Common myeloid progenitor, CD34-positive (primary cell): ENCODE measurements around the gene GLRA1.
A peak's percentile ranks its signal among the peaks of the same experiment; 100 is the strongest.

Source experiments
- CTCF ChIA-PET: fragments of 350-600 bp; sonication (Branson Sonifier 250); formaldehyde crosslinking; loops from one replicate; lab custom pipeline; 2021; ENCODE audit warnings: antibody characterized with exemption; lab: Charles Lee
- POLR2A ChIA-PET: fragments of 350-600 bp; sonication (Branson Sonifier 250); formaldehyde crosslinking; loops from one replicate; lab custom pipeline; 2021; ENCODE audit warnings: antibody characterized with exemption; lab: Charles Lee
- DNase-seq, 3 donors: peaks; one replicate each; pipeline versions ENCODE4 v3.0.0 to v3.0.0-alpha.2; 2013
- H3K27ac ChIP-seq, 2 experiments: 1 replicate in 1 of 2; 2 replicates in 1 of 2; pipeline ENCODE4 v1.7.0; 2013; ENCODE audit warnings: inconsistent platforms in 2 of 2, low read length in 2 of 2, mild to moderate bottlenecking in 2 of 2, low read depth in 1 of 2, moderate library complexity in 1 of 2; ENCODE audit not compliant: severe bottlenecking in 2 of 2, insufficient read depth in 1 of 2, poor library complexity in 1 of 2
- H3K27me3 ChIP-seq, 5 experiments: replicated peaks in 2 of 5; 1 replicate in 3 of 5; 2 replicates in 2 of 5; pipeline versions ENCODE4 v1.6.1 to v1.7.0; 2013; ENCODE audit warnings: low read length in 4 of 5, mild to moderate bottlenecking in 2 of 5, moderate library complexity in 2 of 5, inconsistent platforms in 1 of 5; ENCODE audit not compliant: insufficient read depth in 5 of 5, control insufficient read depth in 4 of 5
- H3K36me3 ChIP-seq, 4 experiments: 1 replicate in 2 of 4; 2 replicates in 2 of 4; pipeline versions ENCODE4 v1.6.1 to v1.7.0; 2013; ENCODE audit warnings: low read length in 3 of 4, control low read depth in 1 of 4, mild to moderate bottlenecking in 1 of 4; ENCODE audit not compliant: control insufficient read depth in 4 of 4, insufficient read depth in 4 of 4
- H3K4me1 ChIP-seq, 4 experiments: 1 replicate in 3 of 4; 2 replicates in 1 of 4; pipeline versions ENCODE4 v1.6.1 to v1.7.1; 2013; ENCODE audit warnings: low read length in 3 of 4, mild to moderate bottlenecking in 3 of 4, control low read depth in 1 of 4, inconsistent platforms in 1 of 4, moderate library complexity in 1 of 4; ENCODE audit not compliant: control insufficient read depth in 4 of 4, insufficient read depth in 4 of 4; ENCODE audit errors: control extremely low read depth in 1 of 4
- H3K4me3 ChIP-seq, 7 experiments: 1 replicate in 4 of 7; 2 replicates in 3 of 7; pipeline versions ENCODE4 v1.5.1 to v1.7.0; 2013; ENCODE audit warnings: mild to moderate bottlenecking in 7 of 7, low read length in 6 of 7, moderate library complexity in 6 of 7, inconsistent platforms in 2 of 7, low read depth in 2 of 7, control low read depth in 1 of 7; ENCODE audit not compliant: insufficient read depth in 4 of 7, control insufficient read depth in 1 of 7; ENCODE audit errors: extremely low read depth in 1 of 7
- H3K9me3 ChIP-seq, 5 experiments: 1 replicate in 4 of 5; 2 replicates in 1 of 5; pipeline versions ENCODE4 v1.6.1 to v1.7.1; 2013; ENCODE audit warnings: low read length in 4 of 5, mild to moderate bottlenecking in 2 of 5, inconsistent platforms in 1 of 5, low read depth in 1 of 5, moderate library complexity in 1 of 5; ENCODE audit not compliant: control insufficient read depth in 4 of 5, insufficient read depth in 2 of 5; ENCODE audit errors: control extremely low read depth in 1 of 5
- WGBS: methylation state at CpG from one replicate; pipeline ENCODE4 v1.1.5; 2013; ENCODE audit not compliant: insufficient coverage; 5-methylcytosine and 5-hydroxymethylcytosine counted together

The GLRA1 gene

GRCh38 chr5:151812757-151813309 lies 111.8 kb downstream of the GLRA1 start:
- ChIA-PET POLR2A (no interaction called here), CTCF (no interaction called here)
- DNase-seq = no peak
- H3K27ac ChIP-seq = no peak overlapping the region
- peaks cover 19 to 67% (median 47%) of the 10 kb centered on the region in 4 experiments for H3K36me3 ChIP-seq
- H3K4me1 ChIP-seq = no peaks in the 10 kb centered on the region
- H3K9me3 ChIP-seq = no peaks in the 10 kb centered on the region
- H3K27me3 ChIP-seq = no peaks in the 10 kb centered on the region
- 100% methylated on average over 1 of the region's 2 CpGs for WGBS
- no peak overlapping the region for H3K4me3 ChIP-seq

- Histone ChIP-seq H3K4me1 (no peaks in the 10 kb centered on the region), H3K4me3 (no peak overlapping the region), H3K9me3 (no peaks in the 10 kb centered on the region), H3K27me3 (no peaks in the 10 kb centered on the region), H3K27ac (no peak overlapping the region), H3K36me3 (peaks cover 26 to 75% (median 53%) of the 10 kb centered on the region in 4 experiments)
- no peak for DNase-seq
- ChIA-PET CTCF (interaction anchor here (0.6 to 1.1 kb wide), 2 partner anchors 8 to 517 kb away, joined by 3 to 4 read pairs; no protein-coding TSS in a partner anchor), POLR2A (no interaction called here)
- WGBS = 88% methylated on average over 3 of the region's 5 CpGs
These were observed 112.9 kb downstream of the GLRA1 start for GRCh38 chr5:151811593-151812321.

- no peak for DNase-seq
- H3K36me3 ChIP-seq = peaks cover 27 to 78% (median 53%) of the 10 kb centered on the region in 4 experiments
- H3K27me3 ChIP-seq = no peaks in the 10 kb centered on the region
- WGBS = 92% methylated on average over 1 of the region's 1 CpG
- H3K4me1 ChIP-seq = peaks cover 0 to under 1% (median 0%) of the 10 kb centered on the region in 4 experiments
- ChIA-PET POLR2A (no interaction called here), CTCF (interaction anchor here (1.1 kb wide), 1 partner anchor 9 kb away, joined by 3 read pairs; no protein-coding TSS in a partner anchor)
- no peaks in the 10 kb centered on the region for H3K9me3 ChIP-seq
- no peak overlapping the region for H3K27ac ChIP-seq
- H3K4me3 ChIP-seq = no peak overlapping the region
These were observed 113.8 kb downstream of the GLRA1 start for GRCh38 chr5:151810897-151811296.

GRCh38 chr5:151810449-151810848 lies 114.2 kb downstream of the GLRA1 start:
- no CpG with 5 or more reads among the region's 1 CpG for WGBS
- H3K4me3 ChIP-seq = no peak overlapping the region
- ChIA-PET CTCF (no interaction called here), POLR2A (no interaction called here)
- H3K4me1 ChIP-seq = peaks cover 0 to 2% (median 0%) of the 10 kb centered on the region in 4 experiments
- no peak for DNase-seq
- H3K27me3 ChIP-seq = no peaks in the 10 kb centered on the region
- no peaks in the 10 kb centered on the region for H3K9me3 ChIP-seq
- H3K36me3 ChIP-seq = peaks cover 29 to 80% (median 54%) of the 10 kb centered on the region in 4 experiments
- H3K27ac ChIP-seq = no peak overlapping the region

- H3K27me3 ChIP-seq = no peaks in the 10 kb centered on the region
- peaks cover 29 to 82% (median 59%) of the 10 kb centered on the region in 4 experiments for H3K36me3 ChIP-seq
- H3K4me3 ChIP-seq = no peak overlapping the region
- DNase-seq = no peak
- ChIA-PET POLR2A (no interaction called here), CTCF (no interaction called here)
- H3K27ac ChIP-seq = no peak overlapping the region
- no peaks in the 10 kb centered on the region for H3K9me3 ChIP-seq
- 97% methylated on average over 3 of the region's 4 CpGs for WGBS
- peaks cover 0 to 2% (median 0%) of the 10 kb centered on the region in 4 experiments for H3K4me1 ChIP-seq
These were observed 116.0 kb downstream of the GLRA1 start for GRCh38 chr5:151808451-151809169.

GRCh38 chr5:151805414-151806223 lies 119.0 kb downstream of the GLRA1 start:
- H3K27ac ChIP-seq = no peak overlapping the region
- H3K36me3 ChIP-seq = peaks cover 20 to 82% (median 54%) of the 10 kb centered on the region in 4 experiments
- DNase-seq = peak; percentile 26 to 38 (median 29)
- ChIA-PET CTCF (interaction anchor here (1.6 kb wide), 1 partner anchor 10 kb away, joined by 4 read pairs; no protein-coding TSS in a partner anchor), POLR2A (no interaction called here)
- 100% methylated on average over 2 of the region's 3 CpGs for WGBS
- no peaks in the 10 kb centered on the region for H3K9me3 ChIP-seq
- H3K4me1 ChIP-seq = peaks cover 0 to 2% (median 0%) of the 10 kb centered on the region in 4 experiments
- no peaks in the 10 kb centered on the region for H3K27me3 ChIP-seq
- no peak overlapping the region for H3K4me3 ChIP-seq
